H9 (cell line): ENCODE results near the gene SLC44A1. TPM values are rescaled to one million over a fixed set of nuclear protein-coding genes. Genes with fewer than 3 reads are reported as not detected.

Experiments used
- DNase-seq: peaks from one replicate; pipeline ENCODE4 v3.0.0-alpha.2; 2017
- H2AFZ ChIP-seq: one replicate; pipeline ENCODE4 v1.6.1; 2013; ENCODE audit warnings: mild to moderate bottlenecking, low read length, control low read depth, moderate library complexity
- H2AK5ac ChIP-seq: 2 replicates; pipeline ENCODE4 v1.6.1; 2013; ENCODE audit warnings: low read length, control low read depth, mixed read lengths; ENCODE audit not compliant: insufficient read length
- H2BK120ac ChIP-seq: one replicate; pipeline ENCODE4 v1.6.1; 2013; ENCODE audit warnings: low read depth, mild to moderate bottlenecking, low read length, control low read depth, inconsistent platforms; ENCODE audit not compliant: poor library complexity, severe bottlenecking
- H2BK12ac ChIP-seq: 2 replicates; pipeline ENCODE4 v1.6.1; 2013; ENCODE audit warnings: low read length, control low read depth, mixed read lengths, low read depth; ENCODE audit not compliant: insufficient read length
- H2BK15ac ChIP-seq: 2 replicates; pipeline ENCODE4 v1.6.1; 2013; ENCODE audit warnings: low read depth, low read length, control low read depth
- H2BK20ac ChIP-seq: one replicate; pipeline ENCODE4 v1.6.1; 2013; ENCODE audit warnings: low read depth, mild to moderate bottlenecking, low read length, control low read depth, inconsistent platforms; ENCODE audit not compliant: poor library complexity, severe bottlenecking
- H2BK5ac ChIP-seq: 2 replicates; pipeline ENCODE4 v1.6.1; 2013; ENCODE audit warnings: low read length, control low read depth, mixed read lengths; ENCODE audit not compliant: insufficient read length
- H3K14ac ChIP-seq: 2 replicates; pipeline ENCODE4 v1.6.1; 2013; ENCODE audit warnings: low read length, control low read depth; ENCODE audit not compliant: insufficient read depth
- H3K18ac ChIP-seq: 2 replicates; pipeline ENCODE4 v1.6.1; 2013; ENCODE audit warnings: low read depth, mild to moderate bottlenecking, mixed read lengths, low read length, control low read depth; ENCODE audit not compliant: insufficient read length
- H3K23ac ChIP-seq: 2 replicates; pipeline ENCODE4 v1.6.1; 2013; ENCODE audit warnings: low read length, control low read depth, mixed read lengths, low read depth; ENCODE audit not compliant: insufficient read length
- H3K23me2 ChIP-seq: 2 replicates; pipeline ENCODE4 v1.6.1; 2013; ENCODE audit warnings: low read depth, mild to moderate bottlenecking, mixed read lengths, low read length, control low read depth; ENCODE audit not compliant: insufficient read length, poor library complexity, severe bottlenecking
- H3K27ac ChIP-seq: 2 replicates; pipeline ENCODE4 v1.5.1; 2013; ENCODE audit warnings: low read length, control low read depth, mixed read lengths, low read depth; ENCODE audit not compliant: insufficient read length
- H3K27me3 ChIP-seq: 2 replicates; pipeline ENCODE4 v1.6.1; 2013; ENCODE audit warnings: low read length, control low read depth, inconsistent platforms; ENCODE audit not compliant: insufficient read depth
- H3K4ac ChIP-seq: 2 replicates; pipeline ENCODE4 v1.6.1; 2013; ENCODE audit warnings: low read depth, mild to moderate bottlenecking, control low read depth, inconsistent platforms, low read length, moderate library complexity
- H3K4me1 ChIP-seq: 2 replicates; pipeline ENCODE4 v1.6.1; 2013; ENCODE audit warnings: low read length, control low read depth, inconsistent platforms; ENCODE audit not compliant: insufficient read depth
- H3K4me2 ChIP-seq: 2 replicates; pipeline ENCODE4 v1.6.1; 2013; ENCODE audit warnings: low read length, control low read depth, mixed read lengths; ENCODE audit not compliant: insufficient read length, insufficient read depth
- H3K56ac ChIP-seq: 2 replicates; pipeline ENCODE4 v1.6.1; 2013; ENCODE audit warnings: low read depth, mild to moderate bottlenecking, mixed read lengths, low read length, control low read depth; ENCODE audit not compliant: insufficient read length
- H3K79me1 ChIP-seq: 2 replicates; pipeline ENCODE4 v1.6.1; 2013; ENCODE audit warnings: low read depth, mild to moderate bottlenecking, moderate library complexity, low read length, control low read depth, inconsistent platforms; ENCODE audit not compliant: insufficient read depth, poor library complexity, severe bottlenecking
- H3K79me2 ChIP-seq: 2 replicates; pipeline ENCODE4 v1.6.1; 2013; ENCODE audit warnings: low read length, control low read depth, inconsistent platforms; ENCODE audit not compliant: insufficient read depth
- H3K9ac ChIP-seq: 2 replicates; pipeline ENCODE4 v1.6.1; 2013; ENCODE audit warnings: low read length, control low read depth, mixed read lengths; ENCODE audit not compliant: insufficient read length; ENCODE audit errors: extremely low read depth
- H3K9me3 ChIP-seq: one replicate; pipeline ENCODE4 v1.6.1; 2013; ENCODE audit warnings: low read depth, low read length, inconsistent platforms; ENCODE audit not compliant: control insufficient read depth
- H3T11ph ChIP-seq: one replicate; pipeline ENCODE4 v1.6.1; 2013; ENCODE audit warnings: mild to moderate bottlenecking, low read length, control low read depth, inconsistent platforms
- H4K20me1 ChIP-seq: one replicate; pipeline ENCODE4 v1.6.1; 2013; ENCODE audit not compliant: control insufficient read depth, insufficient read length, insufficient read depth
- H4K5ac ChIP-seq: 2 replicates; pipeline ENCODE4 v1.6.1; 2013; ENCODE audit warnings: low read depth, mild to moderate bottlenecking, mixed read lengths, low read length, control low read depth; ENCODE audit not compliant: insufficient read length
- H4K8ac ChIP-seq: replicated peaks from 2 replicates; pipeline ENCODE4 v1.6.1; 2013; ENCODE audit warnings: low read length, control low read depth, mixed read lengths, low read depth; ENCODE audit not compliant: insufficient read length
- H4K91ac ChIP-seq: 2 replicates; pipeline ENCODE4 v1.6.1; 2013; ENCODE audit warnings: low read depth, mild to moderate bottlenecking, moderate library complexity, mixed read lengths, low read length, control low read depth; ENCODE audit not compliant: insufficient read length
- H3K27ac Mint-ChIP-seq, 3 experiments: 2 replicates in 2 of 3; 3 replicates in 1 of 3; pipeline ENCODE4 v1.8.0; 2020 to 2021; ENCODE audit warnings: mixed read lengths in 3 of 3, mild to moderate bottlenecking in 1 of 3, moderate library complexity in 1 of 3
- H3K27me3 Mint-ChIP-seq: 2 replicates; pipeline ENCODE4 v1.8.0; 2021; ENCODE audit warnings: low read depth, mild to moderate bottlenecking, moderate library complexity, mixed read lengths
- H3K36me3 Mint-ChIP-seq, 3 experiments: 2 replicates in 2 of 3; 3 replicates in 1 of 3; pipeline ENCODE4 v1.8.0; 2020 to 2021; ENCODE audit warnings: low read depth in 3 of 3, mixed read lengths in 3 of 3; ENCODE audit not compliant: insufficient read depth in 1 of 3
- H3K4me1 Mint-ChIP-seq, 2 experiments: 2 replicates each; pipeline ENCODE4 v1.8.0; 2020; ENCODE audit warnings: mixed read lengths in 2 of 2
- H3K4me3 Mint-ChIP-seq, 2 experiments: 2 replicates in 1 of 2; 3 replicates in 1 of 2; pipeline ENCODE4 v1.8.0; 2020 to 2021; ENCODE audit warnings: mild to moderate bottlenecking in 2 of 2, mixed read lengths in 2 of 2, moderate library complexity in 1 of 2
- H3K9me3 Mint-ChIP-seq, 2 experiments: 2 replicates in 1 of 2; 3 replicates in 1 of 2; pipeline ENCODE4 v1.8.0; 2020; ENCODE audit warnings: mild to moderate bottlenecking in 2 of 2, mixed read lengths in 2 of 2, moderate library complexity in 1 of 2
- WGBS: extraction: QIAGEN DNeasy Blood & Tissue Kit; methylation state at CpG from one replicate; pipeline ENCODE4 v1.1.7; 2013; ENCODE audit warnings: missing lambda C conversion rate, low lambda C conversion rate, mixed read lengths; ENCODE audit not compliant: insufficient read length; ENCODE audit errors: extremely low coverage; 5-methylcytosine and 5-hydroxymethylcytosine counted together
- total RNA-seq: library from RNA; stranded (reverse); gene quantifications from 2 replicates; pipeline ENCODE4 v1.2.1, GENCODE V29; 2021
- TF ChIP-seq, protein P1 (sequence below): fragments of 200-600 bp; sonication (generic); conservative IDR thresholded peaks from 3 replicates; pipeline ENCODE4 v1.8.0; 2021; ENCODE audit warnings: antibody characterized with exemption, mild to moderate bottlenecking

Gene SLC44A1
- total RNA-seq, 1 experiment from 2014 or later: 60.7 TPM

DNA sequence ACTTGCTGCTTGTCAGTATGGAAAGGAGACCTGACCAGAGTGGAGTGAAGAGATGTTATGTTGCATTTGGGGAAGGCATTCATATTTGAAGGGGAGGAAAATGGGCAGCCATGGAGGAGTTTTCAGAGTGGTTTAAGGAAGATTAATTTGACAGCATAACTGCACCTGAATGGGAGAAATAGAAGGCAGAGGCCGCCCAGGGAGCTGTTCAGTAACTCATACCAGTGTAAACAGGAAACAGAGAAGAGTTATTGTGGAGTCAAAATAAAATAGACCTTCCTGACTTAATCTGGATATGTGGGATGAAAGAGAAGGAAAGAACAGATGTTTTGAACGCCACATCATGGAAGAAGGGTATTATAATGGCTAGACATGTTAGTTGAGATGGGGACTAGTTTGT is 13.4 kb downstream of the SLC44A1 start:
- no peak for DNase-seq
- Histone ChIP-seq H2BK5ac (no peak overlapping the region), H3K27ac (no peak overlapping the region), H3K27me3 (no peaks in the 10 kb centered on the region), H2BK12ac (peak overlapping the region; percentile 73), H2BK120ac (no peak overlapping the region), H3K4me1 (peaks cover 6% of the 10 kb centered on the region), H4K91ac (no peak overlapping the region), H3K4me2 (no peak overlapping the region), H4K5ac (no peak overlapping the region), H4K8ac (no peak overlapping the region), H2BK15ac (no peak overlapping the region), H3K23me2 (no peaks in the 10 kb centered on the region), H3K56ac (no peak overlapping the region), H4K20me1 (no peaks in the 10 kb centered on the region), H2BK20ac (no peak overlapping the region), H3K14ac (no peak overlapping the region), H2AK5ac (no peak overlapping the region), H3K79me1 (peaks cover 13% of the 10 kb centered on the region), H3K9ac (no peak overlapping the region), H2AFZ (no peak overlapping the region), H3T11ph (no peak overlapping the region), H3K79me2 (peaks cover 12% of the 10 kb centered on the region; the same call in 1 of the 2 replicates), H3K4ac (no peak overlapping the region), H3K23ac (no peak overlapping the region), H3K9me3 (no peaks in the 10 kb centered on the region), H3K18ac (no peak overlapping the region)
- TF ChIP-seq, protein P1, sequence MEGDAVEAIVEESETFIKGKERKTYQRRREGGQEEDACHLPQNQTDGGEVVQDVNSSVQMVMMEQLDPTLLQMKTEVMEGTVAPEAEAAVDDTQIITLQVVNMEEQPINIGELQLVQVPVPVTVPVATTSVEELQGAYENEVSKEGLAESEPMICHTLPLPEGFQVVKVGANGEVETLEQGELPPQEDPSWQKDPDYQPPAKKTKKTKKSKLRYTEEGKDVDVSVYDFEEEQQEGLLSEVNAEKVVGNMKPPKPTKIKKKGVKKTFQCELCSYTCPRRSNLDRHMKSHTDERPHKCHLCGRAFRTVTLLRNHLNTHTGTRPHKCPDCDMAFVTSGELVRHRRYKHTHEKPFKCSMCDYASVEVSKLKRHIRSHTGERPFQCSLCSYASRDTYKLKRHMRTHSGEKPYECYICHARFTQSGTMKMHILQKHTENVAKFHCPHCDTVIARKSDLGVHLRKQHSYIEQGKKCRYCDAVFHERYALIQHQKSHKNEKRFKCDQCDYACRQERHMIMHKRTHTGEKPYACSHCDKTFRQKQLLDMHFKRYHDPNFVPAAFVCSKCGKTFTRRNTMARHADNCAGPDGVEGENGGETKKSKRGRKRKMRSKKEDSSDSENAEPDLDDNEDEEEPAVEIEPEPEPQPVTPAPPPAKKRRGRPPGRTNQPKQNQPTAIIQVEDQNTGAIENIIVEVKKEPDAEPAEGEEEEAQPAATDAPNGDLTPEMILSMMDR: no peak
- Mint-ChIP-seq H3K9me3 (no peaks in the 10 kb centered on the region), H3K27ac (peak overlapping the region; percentile 2 to 87 (median 26); a peak in 4 of 7 replicates), H3K4me1 (peaks cover 39 to 44% of the 10 kb centered on the region in 2 experiments), H3K27me3 (no peaks in the 10 kb centered on the region), H3K4me3 (no peak overlapping the region), H3K36me3 (no peaks in the 10 kb centered on the region; a peak in 1 of 7 replicates)
- no CpG with 5 or more reads among the region's 2 CpGs for WGBS
